Activated CD8-positive, alpha-beta T cell treated with anti-CD3 and anti-CD28 coated beads for 36 hours (primary cell): Measurements from ENCODE around the gene A2M. TPM values are rescaled to one million over a fixed set of nuclear protein-coding genes. Genes with fewer than 3 reads are reported as not detected.

Experiments
- ATAC-seq: fragments of 200-7000 bp; cut with Tn5 transposase; one replicate; pipeline ENCODE4 v1.10.0; 2021; ENCODE audit warnings: mild to moderate bottlenecking, moderate library complexity
- CTCF ChIA-PET: fragments of 350-600 bp; sonication (Branson Sonifier 250); formaldehyde crosslinking; loops from one replicate; lab custom pipeline; 2021; ENCODE audit warnings: antibody characterized with exemption; lab: Charles Lee
- POLR2A ChIA-PET: fragments of 350-600 bp; sonication (Branson Sonifier 250); formaldehyde crosslinking; loops from one replicate; lab custom pipeline; 2021; ENCODE audit warnings: antibody characterized with exemption; lab: Charles Lee
- DNase-seq: peaks from one replicate; pipeline ENCODE4 v3.0.0-alpha.2; 2020
- H3K27ac Mint-ChIP-seq: one replicate; pipeline ENCODE4 v1.8.0; 2021; ENCODE audit warnings: mild to moderate bottlenecking, mixed read lengths
- H3K27me3 Mint-ChIP-seq: one replicate; pipeline ENCODE4 v1.8.0; 2021; ENCODE audit warnings: mixed read lengths
- H3K36me3 Mint-ChIP-seq: one replicate; pipeline ENCODE4 v1.8.0; 2021; ENCODE audit warnings: low read depth, mixed read lengths
- H3K4me1 Mint-ChIP-seq: one replicate; pipeline ENCODE4 v1.8.0; 2021; ENCODE audit warnings: low read depth, mixed read lengths
- H3K4me3 Mint-ChIP-seq: one replicate; pipeline ENCODE4 v1.8.0; 2021; ENCODE audit warnings: mild to moderate bottlenecking, moderate library complexity, mixed read lengths
- H3K9me3 Mint-ChIP-seq: one replicate; pipeline ENCODE4 v1.8.0; 2021; ENCODE audit warnings: mixed read lengths
- CTCF ChIP-seq: fragments of 200-600 bp; IDR thresholded peaks from one replicate; pipeline ENCODE4 v1.8.0; 2022; ENCODE audit warnings: antibody characterized with exemption, mild to moderate bottlenecking
- intact Hi-C: fragments of 100-400 bp; cut with micrococcal nuclease; formaldehyde crosslinking; loops from one replicate; pipeline ENCODE4 v1.10.0; 2022
- total RNA-seq, 2 experiments: library from RNA; stranded (reverse); gene quantifications; one replicate each; pipeline ENCODE4 v1.2.3, GENCODE V29; 2021

Gene A2M
- total RNA-seq, 2 experiments from 2014 or later: not detected

GRCh38 chr12:9113296-9113986 lies 2.3 kb downstream of the A2M start:
- no peak overlapping the region for H3K4me3 Mint-ChIP-seq
- POLR2A ChIA-PET: no interaction called here
- H3K27me3 Mint-ChIP-seq: peaks cover 1% of the 10 kb centered on the region
- peaks cover 3% of the 10 kb centered on the region for H3K36me3 Mint-ChIP-seq
- no peak for DNase-seq
- H3K4me1 Mint-ChIP-seq: peaks cover 22% of the 10 kb centered on the region
- CTCF ChIA-PET: interaction anchor here (1.0 to 1.8 kb wide), 2 partner anchors 22 to 49 kb away, joined by 3 to 5 read pairs; no protein-coding TSS in a partner anchor
- no peak for TF ChIP-seq CTCF
- intact Hi-C loops: no loop called here
- no peaks in the 10 kb centered on the region for H3K9me3 Mint-ChIP-seq
- ATAC-seq: no peak
- H3K27ac Mint-ChIP-seq: no peak overlapping the region

GRCh38 chr12:9112076-9112853 lies 3.5 kb downstream of the A2M start:
- Mint-ChIP-seq H3K27ac (no peak overlapping the region), H3K27me3 (no peaks in the 10 kb centered on the region), H3K9me3 (no peaks in the 10 kb centered on the region), H3K4me1 (peaks cover 18% of the 10 kb centered on the region), H3K36me3 (peaks cover 3% of the 10 kb centered on the region), H3K4me3 (no peak overlapping the region)
- intact Hi-C loops: no loop called here
- TF ChIP-seq CTCF: no peak
- no peak for DNase-seq
- CTCF ChIA-PET: interaction anchor here (0.8 to 2.1 kb wide), 4 partner anchors 23 to 222 kb away, joined by 3 to 8 read pairs (median 3); no protein-coding TSS in a partner anchor
- no peak for ATAC-seq
- POLR2A ChIA-PET: no interaction called here

- ChIA-PET POLR2A (no interaction called here), CTCF (interaction anchor here (0.8 to 2.1 kb wide), 3 partner anchors 48 to 221 kb away, joined by 3 to 8 read pairs (median 3); no protein-coding TSS in a partner anchor)
- DNase-seq (no peak), ATAC-seq (no peak)
- H3K9me3 Mint-ChIP-seq: no peaks in the 10 kb centered on the region
- TF ChIP-seq CTCF: no peak
- H3K4me1 Mint-ChIP-seq: peaks cover 12% of the 10 kb centered on the region
- no peak overlapping the region for H3K27ac Mint-ChIP-seq
- no peak overlapping the region for H3K4me3 Mint-ChIP-seq
- intact Hi-C loops: no loop called here
- no peaks in the 10 kb centered on the region for H3K27me3 Mint-ChIP-seq
- H3K36me3 Mint-ChIP-seq: peaks cover 3% of the 10 kb centered on the region
Observed at GRCh38 chr12:9111525-9111924, 4.2 kb downstream of the A2M start.

GRCh38 chr12:9109737-9110491 lies 5.8 kb downstream of the A2M start:
- Mint-ChIP-seq H3K27me3 (no peaks in the 10 kb centered on the region), H3K9me3 (no peaks in the 10 kb centered on the region), H3K27ac (no peak overlapping the region), H3K4me1 (peaks cover 2% of the 10 kb centered on the region), H3K4me3 (no peak overlapping the region), H3K36me3 (peaks cover 3% of the 10 kb centered on the region)
- DNase-seq (no peak), ATAC-seq (no peak)
- ChIA-PET CTCF (interaction anchor here (1.2 to 2.1 kb wide), 2 partner anchors 9 to 220 kb away, joined by 3 to 8 read pairs; no protein-coding TSS in a partner anchor), POLR2A (no interaction called here)
- no peak for TF ChIP-seq CTCF
- intact Hi-C loops: no loop called here
